HFFc6 (cell line): ENCODE results near the gene PAK3. TPM values are rescaled to one million over a fixed set of nuclear protein-coding genes. Genes with fewer than 3 reads are reported as not detected.

ENCODE experiments used
- DNase-seq: peaks from one replicate; pipeline ENCODE4 v3.0.0-alpha.2; 2018
- H3K27ac Mint-ChIP-seq: 2 replicates; pipeline ENCODE4 v1.8.0; 2020; ENCODE audit warnings: mild to moderate bottlenecking, mixed read lengths
- H3K27me3 Mint-ChIP-seq: 2 replicates; pipeline ENCODE4 v1.8.0; 2021; ENCODE audit warnings: mild to moderate bottlenecking, moderate library complexity, mixed read lengths; ENCODE audit not compliant: insufficient read depth
- H3K36me3 Mint-ChIP-seq: 2 replicates; pipeline ENCODE4 v1.8.0; 2021; ENCODE audit warnings: low read depth, mixed read lengths
- H3K4me1 Mint-ChIP-seq: 2 replicates; pipeline ENCODE4 v1.8.0; 2020; ENCODE audit warnings: low read depth, mixed read lengths
- H3K4me3 Mint-ChIP-seq: 2 replicates; pipeline ENCODE4 v1.8.0; 2020; ENCODE audit warnings: mild to moderate bottlenecking, moderate library complexity, mixed read lengths
- H3K9me3 Mint-ChIP-seq: 2 replicates; pipeline ENCODE4 v1.8.0; 2020; ENCODE audit warnings: mild to moderate bottlenecking, mixed read lengths
- total RNA-seq, 6 experiments: library from RNA; stranded (reverse); fragmentation: NEBNext Ultra II Directional; extraction: Animal tissue kit (Norgen Biotek cat#: 25700); gene quantifications; 2 replicates in 1 of 6; 3 replicates in 5 of 6; pipeline ENCODE4 v1.2.3, GENCODE V29; 2021
- TF ChIP-seq, protein P1 (sequence below): fragments of 200-600 bp; sonication (generic); IDR thresholded peaks from 2 replicates; pipeline ENCODE4 v1.5.0; 2021; ENCODE audit warnings: antibody characterized with exemption, mild to moderate bottlenecking

The PAK3 gene
- total RNA-seq, 6 experiments from 2014 or later: not detected

- TF ChIP-seq, protein P1, sequence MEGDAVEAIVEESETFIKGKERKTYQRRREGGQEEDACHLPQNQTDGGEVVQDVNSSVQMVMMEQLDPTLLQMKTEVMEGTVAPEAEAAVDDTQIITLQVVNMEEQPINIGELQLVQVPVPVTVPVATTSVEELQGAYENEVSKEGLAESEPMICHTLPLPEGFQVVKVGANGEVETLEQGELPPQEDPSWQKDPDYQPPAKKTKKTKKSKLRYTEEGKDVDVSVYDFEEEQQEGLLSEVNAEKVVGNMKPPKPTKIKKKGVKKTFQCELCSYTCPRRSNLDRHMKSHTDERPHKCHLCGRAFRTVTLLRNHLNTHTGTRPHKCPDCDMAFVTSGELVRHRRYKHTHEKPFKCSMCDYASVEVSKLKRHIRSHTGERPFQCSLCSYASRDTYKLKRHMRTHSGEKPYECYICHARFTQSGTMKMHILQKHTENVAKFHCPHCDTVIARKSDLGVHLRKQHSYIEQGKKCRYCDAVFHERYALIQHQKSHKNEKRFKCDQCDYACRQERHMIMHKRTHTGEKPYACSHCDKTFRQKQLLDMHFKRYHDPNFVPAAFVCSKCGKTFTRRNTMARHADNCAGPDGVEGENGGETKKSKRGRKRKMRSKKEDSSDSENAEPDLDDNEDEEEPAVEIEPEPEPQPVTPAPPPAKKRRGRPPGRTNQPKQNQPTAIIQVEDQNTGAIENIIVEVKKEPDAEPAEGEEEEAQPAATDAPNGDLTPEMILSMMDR: no peak
- H3K9me3 Mint-ChIP-seq: peaks cover 4% of the 10 kb centered on the region; the same call in 1 of the 2 replicates
- H3K27ac Mint-ChIP-seq: no peak overlapping the region
- no peak for DNase-seq
- H3K27me3 Mint-ChIP-seq: no peaks in the 10 kb centered on the region
- no peak overlapping the region for H3K4me3 Mint-ChIP-seq
- no peaks in the 10 kb centered on the region; the same call in 1 of the 2 replicates for H3K36me3 Mint-ChIP-seq
- H3K4me1 Mint-ChIP-seq: no peaks in the 10 kb centered on the region
Observed at GRCh38 chrX:111207851-111208250, 111.9 kb downstream of the PAK3 start.

DNA sequence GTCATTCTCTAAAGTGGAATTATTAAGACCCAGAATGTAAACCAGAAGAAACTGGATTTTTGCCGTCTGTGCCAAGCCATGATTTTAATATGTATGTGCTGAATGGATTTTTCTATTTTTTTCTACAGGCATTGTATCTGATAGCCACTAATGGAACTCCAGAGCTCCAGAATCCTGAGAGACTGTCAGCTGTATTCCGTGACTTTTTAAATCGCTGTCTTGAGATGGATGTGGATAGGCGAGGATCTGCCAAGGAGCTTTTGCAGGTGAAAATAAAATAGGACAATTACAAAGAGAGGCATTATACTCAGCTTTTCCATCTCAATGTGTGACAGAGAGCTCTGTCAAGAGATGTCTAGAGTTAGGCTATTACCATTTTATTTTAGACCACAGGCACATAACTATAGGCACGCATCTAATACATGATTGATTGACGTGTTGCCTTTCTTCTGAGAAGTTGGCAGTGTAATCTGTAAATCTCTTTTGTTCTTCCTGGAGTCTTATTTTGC lies 120.4 kb downstream of the PAK3 start:
- Mint-ChIP-seq H3K4me1 (no peaks in the 10 kb centered on the region), H3K36me3 (no peaks in the 10 kb centered on the region), H3K4me3 (no peak overlapping the region), H3K27ac (no peak overlapping the region), H3K27me3 (no peaks in the 10 kb centered on the region; the same call in 1 of the 2 replicates), H3K9me3 (peaks cover 14% of the 10 kb centered on the region; the same call in 1 of the 2 replicates)
- TF ChIP-seq, protein P1: no peak
- no peak for DNase-seq

- no peak for DNase-seq
- no peaks in the 10 kb centered on the region for H3K27me3 Mint-ChIP-seq
- no peaks in the 10 kb centered on the region for H3K36me3 Mint-ChIP-seq
- H3K4me3 Mint-ChIP-seq: no peak overlapping the region
- no peak overlapping the region for H3K27ac Mint-ChIP-seq
- TF ChIP-seq, protein P1: peak; percentile 43; the same call in 1 of the 2 replicates
- H3K9me3 Mint-ChIP-seq: no peaks in the 10 kb centered on the region; the same call in 1 of the 2 replicates
- no peaks in the 10 kb centered on the region for H3K4me1 Mint-ChIP-seq
Observed at GRCh38 chrX:111244235-111244750, 148.3 kb downstream of the PAK3 start.

GRCh38 chrX:111254896-111255693 lies 159.1 kb downstream of the PAK3 start:
- Mint-ChIP-seq H3K9me3 (peaks cover 3% of the 10 kb centered on the region; the same call in 1 of the 2 replicates), H3K27me3 (no peaks in the 10 kb centered on the region), H3K36me3 (no peaks in the 10 kb centered on the region), H3K4me3 (no peak overlapping the region), H3K4me1 (no peaks in the 10 kb centered on the region), H3K27ac (no peak overlapping the region)
- TF ChIP-seq, protein P1: no peak
- DNase-seq: no peak

DNA sequence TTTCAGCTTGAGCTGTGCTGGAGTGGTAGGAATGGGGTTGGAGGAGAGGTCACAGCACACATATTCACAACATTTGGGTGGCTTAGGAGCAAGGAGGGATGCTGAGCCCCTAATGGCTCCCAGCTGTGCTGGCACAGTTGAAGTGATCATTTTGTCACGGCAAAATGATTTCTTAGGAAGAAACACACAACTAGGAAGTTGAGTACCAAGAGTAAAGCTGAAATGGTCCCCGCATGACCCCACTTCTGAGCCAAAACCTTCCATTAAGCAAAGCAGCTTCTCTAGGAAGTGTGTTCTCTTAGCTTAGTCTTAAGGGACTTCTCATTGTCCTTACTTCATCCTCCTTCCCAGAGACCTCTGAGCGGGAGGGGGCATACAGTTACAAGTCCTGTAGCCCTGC lies 161.7 kb downstream of the PAK3 start:
- no peak overlapping the region for H3K4me3 Mint-ChIP-seq
- DNase-seq: no peak
- H3K9me3 Mint-ChIP-seq: peaks cover 7% of the 10 kb centered on the region; the same call in 1 of the 2 replicates
- no peaks in the 10 kb centered on the region for H3K4me1 Mint-ChIP-seq
- no peaks in the 10 kb centered on the region for H3K36me3 Mint-ChIP-seq
- H3K27ac Mint-ChIP-seq: no peak overlapping the region
- no peaks in the 10 kb centered on the region for H3K27me3 Mint-ChIP-seq
- TF ChIP-seq, protein P1: no peak
